Epithelial cell of esophagus (primary cell): ENCODE data around the gene IFIT3.
"Not testable (repeated sequence)": the region's sequence is repeated elsewhere in the genome, so short reads cannot be mapped to it uniquely, and the experiment has no call there.

Source experiments
- DNase-seq: peaks from one replicate; pipeline ENCODE4 v3.0.0; 2010; ENCODE audit warnings: low read depth
- H3K4me3 ChIP-seq: 2 replicates; pipeline ENCODE4 v1.5.1; 2011; ENCODE audit warnings: mild to moderate bottlenecking, low read length, control low read depth
- CTCF ChIP-seq: IDR thresholded peaks from 2 replicates; pipeline ENCODE4 v1.5.1; 2011; ENCODE audit warnings: low read depth, mild to moderate bottlenecking, low read length, control low read depth, inconsistent platforms; ENCODE audit not compliant: insufficient read depth; ENCODE audit errors: missing control alignments

The IFIT3 gene

GRCh38 chr10:89345367-89346000 lies 17.7 kb downstream of the IFIT3 start:
- H3K4me3 ChIP-seq = no peak overlapping the region
- DNase-seq = no peak
- no peak for TF ChIP-seq CTCF

DNA sequence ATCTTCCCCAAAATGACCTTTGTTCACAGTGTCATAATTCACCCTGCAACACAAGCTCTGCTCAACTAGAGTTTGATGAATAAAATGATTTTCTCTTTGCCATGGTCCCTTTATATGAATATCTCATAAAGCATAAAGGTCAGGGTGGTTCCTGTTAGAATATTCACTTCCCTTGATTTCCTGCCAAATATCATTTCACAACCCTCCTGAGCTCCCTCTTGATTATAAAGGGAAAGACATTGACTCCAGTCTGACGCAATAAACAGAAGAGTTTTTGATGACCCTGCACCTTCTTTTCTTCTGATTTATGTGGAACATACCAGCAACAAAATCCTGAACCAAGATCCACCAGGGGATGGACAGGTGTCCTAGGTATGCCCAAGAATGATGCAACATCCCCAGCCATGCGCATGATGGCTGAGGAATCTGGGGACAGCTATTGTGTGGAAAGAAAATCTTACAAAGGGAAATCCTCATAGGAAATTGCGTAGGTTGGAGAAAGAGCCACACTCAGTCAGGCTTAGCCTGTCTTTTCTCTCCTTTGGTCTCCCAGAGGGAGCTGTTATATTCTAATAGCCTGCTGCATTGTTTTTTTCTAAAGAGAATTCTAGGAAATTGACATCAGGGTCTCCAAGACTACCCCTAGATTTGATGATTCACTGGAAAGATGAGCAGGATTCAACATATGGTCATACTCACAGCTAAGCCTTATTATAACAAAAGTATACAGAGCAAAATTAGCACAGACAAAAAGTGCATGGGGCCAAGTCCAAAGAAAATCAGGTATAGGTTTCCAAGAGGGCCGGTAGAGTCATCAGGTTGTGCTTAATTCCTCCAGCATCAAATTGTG lies 18.8 kb downstream of the IFIT3 start:
- peak; percentile 79 for DNase-seq
- TF ChIP-seq CTCF = no peak
- no peak overlapping the region for H3K4me3 ChIP-seq

DNA sequence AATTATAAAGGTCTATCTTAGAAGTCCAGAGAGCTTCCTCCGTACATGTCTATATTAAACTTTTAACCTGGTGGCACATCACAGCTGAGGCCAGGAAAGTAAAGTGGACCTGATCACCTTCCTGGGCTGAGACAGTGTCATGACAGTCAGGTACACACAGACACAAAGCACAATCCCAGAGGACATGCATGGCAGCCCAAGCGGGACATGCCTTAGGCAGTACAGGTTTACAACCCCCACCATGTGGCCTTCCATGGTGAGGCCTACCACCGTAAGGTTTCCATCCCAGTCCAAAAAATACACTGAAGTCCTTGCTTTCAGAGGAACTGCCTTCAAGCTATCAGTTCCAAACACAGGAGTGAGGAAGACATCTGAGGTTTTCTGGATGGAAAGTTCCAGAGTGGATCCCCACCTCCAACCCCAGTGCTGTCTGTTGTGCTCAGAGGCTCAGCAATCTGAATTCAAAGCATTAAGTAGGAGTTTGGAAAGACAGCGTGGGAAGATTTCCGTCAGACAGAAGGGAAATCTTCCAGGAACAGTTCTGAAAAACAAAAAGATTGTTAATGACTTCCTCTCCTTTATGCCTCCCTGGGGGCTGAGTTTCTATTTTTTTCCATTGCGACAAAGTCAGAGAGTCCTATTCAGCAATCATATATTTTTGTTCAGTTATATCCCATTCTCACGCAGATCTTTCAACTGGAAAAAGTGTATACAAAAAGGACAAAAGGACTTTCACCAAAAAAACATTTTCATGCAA lies 20.1 kb downstream of the IFIT3 start:
- H3K4me3 ChIP-seq = no peak overlapping the region
- DNase-seq = no peak
- TF ChIP-seq CTCF = no peak

- DNase-seq = no peak
- no peak for TF ChIP-seq CTCF
- no peak overlapping the region for H3K4me3 ChIP-seq
Observed at GRCh38 chr10:89348481-89348880, 20.7 kb downstream of the IFIT3 start.

- TF ChIP-seq CTCF = no peak
Observed at GRCh38 chr10:89348975-89349374, 21.2 kb downstream of the IFIT3 start.

GRCh38 chr10:89350631-89351315 lies 23.0 kb downstream of the IFIT3 start:
- not testable (repeated sequence) for H3K4me3 ChIP-seq, DNase-seq

More at GRCh38 chr10:89348975-89349374, 21.2 kb downstream of the IFIT3 start:
- H3K4me3 ChIP-seq = no peak overlapping the region
- DNase-seq = no peak

DNA sequence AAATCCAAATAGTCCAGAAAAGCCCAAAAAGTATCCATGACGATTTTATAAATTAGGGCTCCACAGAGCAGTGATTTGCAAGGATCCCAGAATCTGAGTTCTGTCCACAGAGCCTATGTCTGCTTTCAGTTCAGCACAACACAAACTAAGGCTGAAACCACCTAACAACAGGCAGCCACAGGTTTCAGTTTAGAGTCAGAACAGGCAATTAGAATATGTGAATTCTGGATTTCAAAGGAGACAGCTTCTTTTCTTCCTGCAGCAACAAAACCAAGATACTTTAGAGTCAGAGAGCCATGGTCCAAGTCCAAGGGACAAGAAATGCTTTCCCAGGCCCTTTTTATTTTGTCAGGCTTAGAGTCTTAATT lies 23.6 kb downstream of the IFIT3 start:
- peak; percentile 26 for DNase-seq
- H3K4me3 ChIP-seq = no peak overlapping the region
- no peak for TF ChIP-seq CTCF
